ENCODE measurements around the gene RPS19BP1. TPM values are rescaled to one million over a fixed set of nuclear protein-coding genes. Genes with fewer than 3 reads are reported as not detected.
"Not testable (repeated sequence)": the region's sequence is repeated elsewhere in the genome, so short reads cannot be mapped to it uniquely, and the experiment has no call there.

RPS19BP1 gene
- total and polyA plus RNA-seq, 8 donors: 25.9 to 117 (median 36.7) TPM

GRCh38 chr22:39525658-39525975 is 6.9 kb downstream of the RPS19BP1 start:
- Histone ChIP-seq H3K4me1 (peaks cover 16 to 39% (median 20%) of the 10 kb centered on the region in 3 donors), H3K27me3 (no peaks in the 10 kb centered on the region), H3K27ac (no peak overlapping the region), H3K4me3 (no peak overlapping the region), H3K36me3 (peaks cover 4 to 33% (median 14%) of the 10 kb centered on the region in 3 donors), H3K9me3 (no peaks in the 10 kb centered on the region)
- intact Hi-C loops (cut with DNase I): loop anchor here in 1 of 3 donors (5.0 to 10.0 kb wide), 3 partner anchors 33 to 351 kb away; partner anchors contain the start of gene RPL3
- FAIRE-seq (no peak), ATAC-seq (no peak), DNase-seq (peak in 1 of 6 donors; percentile 27)
- no peak for TF ChIP-seq CTCF (IDR thresholded peaks at IDR 0.05)
- 78 to 87% methylated on average over 4 of the region's 4 CpGs for WGBS, 2 donors

GRCh38 chr22:39524753-39525657 is 7.5 kb downstream of the RPS19BP1 start:
- DNase-seq: peak in 1 of 6 donors; percentile 38

GRCh38 chr22:39524089-39524752 is 8.3 kb downstream of the RPS19BP1 start:
- Histone ChIP-seq H3K36me3 (peaks cover 4 to 33% (median 14%) of the 10 kb centered on the region in 3 donors), H3K9me3 (no peaks in the 10 kb centered on the region), H3K27ac (no peak overlapping the region), H3K27me3 (no peaks in the 10 kb centered on the region), H3K4me3 (peak overlapping the region in 1 of 4 donors; percentile 97), H3K4me1 (peaks cover 6 to 26% (median 17%) of the 10 kb centered on the region in 3 donors)
- TF ChIP-seq CTCF (IDR thresholded peaks at IDR 0.05): no peak
- peak in 2 of 6 donors; percentile 25 to 41 for DNase-seq
- intact Hi-C loops (cut with DNase I): loop anchor here in 1 of 3 donors (10.0 kb wide), 2 partner anchors 209 to 349 kb away; partner anchors contain the start of gene RPL3
- WGBS, 2 donors: 62 to 64% methylated on average over 13 of the region's 13 CpGs
- FAIRE-seq: no peak
- ATAC-seq: no peak

More at GRCh38 chr22:39524753-39525657, 7.5 kb downstream of the RPS19BP1 start:
- no peaks in the 10 kb centered on the region for H3K9me3 ChIP-seq
- H3K27me3 ChIP-seq: no peaks in the 10 kb centered on the region
- ATAC-seq (no peak), FAIRE-seq (no peak)
- H3K4me3 ChIP-seq: no peak overlapping the region
- TF ChIP-seq CTCF (IDR thresholded peaks at IDR 0.05): no peak
- intact Hi-C loops (cut with DNase I): loop anchor here in 1 of 3 donors (5.0 to 10.0 kb wide), 3 partner anchors 33 to 350 kb away; partner anchors contain the start of gene RPL3
- no peak overlapping the region for H3K27ac ChIP-seq
- peaks cover 4 to 33% (median 14%) of the 10 kb centered on the region in 3 donors for H3K36me3 ChIP-seq
- 73 to 76% methylated on average over 10 of the region's 10 CpGs for WGBS, 2 donors
- peaks cover 12 to 33% (median 20%) of the 10 kb centered on the region in 3 donors for H3K4me1 ChIP-seq

GRCh38 chr22:39522567-39523300 is 9.8 kb downstream of the RPS19BP1 start:
- 4 to 6% methylated on average over 14 of the region's 14 CpGs for WGBS, 2 donors
- Histone ChIP-seq H3K27ac (peak overlapping the region in 2 of 4 donors; percentile 6 to 22), H3K9me3 (no peaks in the 10 kb centered on the region), H3K4me3 (peak overlapping the region; percentile 97 to 100 (median 99)), H3K4me1 (peaks cover 7 to 25% (median 7%) of the 10 kb centered on the region in 3 donors), H3K36me3 (peaks cover 4 to 28% (median 14%) of the 10 kb centered on the region in 3 donors), H3K27me3 (no peaks in the 10 kb centered on the region)
- DNase-seq (peak in 4 of 6 donors; percentile 52 to 65 (median 58)), FAIRE-seq (no peak), ATAC-seq (peak in 3 of 4 donors; percentile 5 to 21 (median 9))
- TF ChIP-seq CTCF (IDR thresholded peaks at IDR 0.05): no peak
- intact Hi-C loops (cut with DNase I): loop anchor here in 1 of 3 donors (10.0 kb wide), 2 partner anchors 208 to 348 kb away; partner anchors contain the start of gene RPL3

GRCh38 chr22:39522091-39522490 is 10.5 kb downstream of the RPS19BP1 start:
- peak in 1 of 6 donors; percentile 5 for DNase-seq
- H3K27me3 ChIP-seq, ATAC-seq, H3K9me3 ChIP-seq, FAIRE-seq: not testable (repeated sequence)
- Histone ChIP-seq H3K36me3 (peaks cover 4 to 28% (median 14%) of the 10 kb centered on the region in 3 donors), H3K27ac (peak overlapping the region in 1 of 4 donors; percentile 6), H3K4me1 (peaks cover 3 to 22% (median 7%) of the 10 kb centered on the region in 3 donors), H3K4me3 (peak overlapping the region; percentile 97 to 100 (median 99))
- WGBS, 2 donors: 6% methylated on average over 3 to 5 of the region's 5 CpGs
- intact Hi-C loops (cut with DNase I): loop anchor here in 1 of 3 donors (10.0 kb wide), 2 partner anchors 207 to 347 kb away; partner anchors contain the start of gene RPL3

GRCh38 chr22:39521106-39521885 is 11.3 kb downstream of the RPS19BP1 start:
- peaks cover 4 to 28% (median 14%) of the 10 kb centered on the region in 3 donors for H3K36me3 ChIP-seq
- WGBS, 2 donors: 1 to 2% methylated on average over 28 of the region's 28 CpGs

More at GRCh38 chr22:39521106-39521885, 11.3 kb downstream of the RPS19BP1 start:
- FAIRE-seq, ATAC-seq, H3K9me3 ChIP-seq, H3K27me3 ChIP-seq: not testable (repeated sequence)
- peak overlapping the region; percentile 94 to 99 (median 97) for H3K27ac ChIP-seq
- intact Hi-C loops (cut with DNase I): loop anchor here in 1 of 3 donors (10.0 kb wide), 2 partner anchors 206 to 346 kb away; partner anchors contain the start of gene RPL3
- H3K4me3 ChIP-seq: peak overlapping the region; percentile 97 to 100 (median 99)
- H3K4me1 ChIP-seq: peaks cover 3 to 22% (median 7%) of the 10 kb centered on the region in 3 donors
- DNase-seq: peak in 2 of 6 donors; percentile 47 to 48
